HG02885 (cell line): ENCODE measurements around the gene SH3RF3.

Source experiments
- ATAC-seq: cut with Tn5 transposase; IDR thresholded peaks from one replicate; pipeline ENCODE4 v1.9.1; 2021; ENCODE audit warnings: mild to moderate bottlenecking; ENCODE audit not compliant: unreplicated experiment, poor library complexity

SH3RF3 gene

GRCh38 chr2:109270505-109271312 lies 141.7 kb downstream of the SH3RF3 start:
- no peak for ATAC-seq

- no peak for ATAC-seq
Observed at GRCh38 chr2:109271920-109272319, 142.9 kb downstream of the SH3RF3 start.

- ATAC-seq, result no peak
Observed at GRCh38 chr2:109272461-109272860, 143.5 kb downstream of the SH3RF3 start.

GRCh38 chr2:109275120-109276012 lies 146.4 kb downstream of the SH3RF3 start:
- ATAC-seq, result no peak

- no peak for ATAC-seq
Observed at GRCh38 chr2:109277406-109277805, 148.4 kb downstream of the SH3RF3 start.

- ATAC-seq, result no peak
Observed at GRCh38 chr2:109279243-109279860, 150.3 kb downstream of the SH3RF3 start.

GRCh38 chr2:109280804-109281203 lies 151.8 kb downstream of the SH3RF3 start:
- ATAC-seq, result no peak

- no peak for ATAC-seq
Observed at GRCh38 chr2:109282360-109282759, 153.4 kb downstream of the SH3RF3 start.

GRCh38 chr2:109282865-109283264 lies 153.9 kb downstream of the SH3RF3 start:
- no peak for ATAC-seq

- ATAC-seq, result no peak
Observed at GRCh38 chr2:109284826-109285225, 155.8 kb downstream of the SH3RF3 start.

- no peak for ATAC-seq
Observed at GRCh38 chr2:109285244-109285651, 156.2 kb downstream of the SH3RF3 start.

GRCh38 chr2:109287413-109287812 lies 158.4 kb downstream of the SH3RF3 start:
- no peak for ATAC-seq

GRCh38 chr2:109287838-109288237 lies 158.8 kb downstream of the SH3RF3 start:
- ATAC-seq, result no peak

- no peak for ATAC-seq
Observed at GRCh38 chr2:109288544-109289368, 159.8 kb downstream of the SH3RF3 start.

- ATAC-seq, result no peak
Observed at GRCh38 chr2:109289504-109290222, 160.7 kb downstream of the SH3RF3 start.

GRCh38 chr2:109290887-109291643 lies 162.1 kb downstream of the SH3RF3 start:
- no peak for ATAC-seq

- no peak for ATAC-seq
Observed at GRCh38 chr2:109292386-109292785, 163.4 kb downstream of the SH3RF3 start.

- no peak for ATAC-seq
Observed at GRCh38 chr2:109293663-109294062, 164.7 kb downstream of the SH3RF3 start.

- no peak for ATAC-seq
Observed at GRCh38 chr2:109294523-109294922, 165.5 kb downstream of the SH3RF3 start.
